Activated CD8-positive, alpha-beta T cell treated with anti-CD3 and anti-CD28 coated beads for 36 hours (primary cell): ENCODE measurements around the gene ZFP36L2. TPM values are rescaled to one million over a fixed set of nuclear protein-coding genes. Genes with fewer than 3 reads are reported as not detected.

Source experiments
- ATAC-seq: fragments of 200-7000 bp; cut with Tn5 transposase; one replicate; pipeline ENCODE4 v1.10.0; 2021; ENCODE audit warnings: mild to moderate bottlenecking, moderate library complexity
- CTCF ChIA-PET: fragments of 350-600 bp; sonication (Branson Sonifier 250); formaldehyde crosslinking; loops from one replicate; lab custom pipeline; 2021; ENCODE audit warnings: antibody characterized with exemption; lab: Charles Lee
- POLR2A ChIA-PET: fragments of 350-600 bp; sonication (Branson Sonifier 250); formaldehyde crosslinking; loops from one replicate; lab custom pipeline; 2021; ENCODE audit warnings: antibody characterized with exemption; lab: Charles Lee
- DNase-seq: peaks from one replicate; pipeline ENCODE4 v3.0.0-alpha.2; 2020
- H3K27ac Mint-ChIP-seq: one replicate; pipeline ENCODE4 v1.8.0; 2021; ENCODE audit warnings: mild to moderate bottlenecking, mixed read lengths
- H3K27me3 Mint-ChIP-seq: one replicate; pipeline ENCODE4 v1.8.0; 2021; ENCODE audit warnings: mixed read lengths
- H3K36me3 Mint-ChIP-seq: one replicate; pipeline ENCODE4 v1.8.0; 2021; ENCODE audit warnings: low read depth, mixed read lengths
- H3K4me1 Mint-ChIP-seq: one replicate; pipeline ENCODE4 v1.8.0; 2021; ENCODE audit warnings: low read depth, mixed read lengths
- H3K4me3 Mint-ChIP-seq: one replicate; pipeline ENCODE4 v1.8.0; 2021; ENCODE audit warnings: mild to moderate bottlenecking, moderate library complexity, mixed read lengths
- H3K9me3 Mint-ChIP-seq: one replicate; pipeline ENCODE4 v1.8.0; 2021; ENCODE audit warnings: mixed read lengths
- intact Hi-C: fragments of 100-400 bp; cut with micrococcal nuclease; formaldehyde crosslinking; loops from one replicate; pipeline ENCODE4 v1.10.0; 2022
- total RNA-seq, 2 experiments: library from RNA; stranded (reverse); gene quantifications; one replicate each; pipeline ENCODE4 v1.2.3, GENCODE V29; 2021
- TF ChIP-seq, protein P1 (sequence below): fragments of 200-600 bp; IDR thresholded peaks from one replicate; pipeline ENCODE4 v1.8.0; 2022; ENCODE audit warnings: antibody characterized with exemption, mild to moderate bottlenecking

ZFP36L2 gene
- total RNA-seq, 2 experiments from 2014 or later = 102 to 106 TPM

DNA sequence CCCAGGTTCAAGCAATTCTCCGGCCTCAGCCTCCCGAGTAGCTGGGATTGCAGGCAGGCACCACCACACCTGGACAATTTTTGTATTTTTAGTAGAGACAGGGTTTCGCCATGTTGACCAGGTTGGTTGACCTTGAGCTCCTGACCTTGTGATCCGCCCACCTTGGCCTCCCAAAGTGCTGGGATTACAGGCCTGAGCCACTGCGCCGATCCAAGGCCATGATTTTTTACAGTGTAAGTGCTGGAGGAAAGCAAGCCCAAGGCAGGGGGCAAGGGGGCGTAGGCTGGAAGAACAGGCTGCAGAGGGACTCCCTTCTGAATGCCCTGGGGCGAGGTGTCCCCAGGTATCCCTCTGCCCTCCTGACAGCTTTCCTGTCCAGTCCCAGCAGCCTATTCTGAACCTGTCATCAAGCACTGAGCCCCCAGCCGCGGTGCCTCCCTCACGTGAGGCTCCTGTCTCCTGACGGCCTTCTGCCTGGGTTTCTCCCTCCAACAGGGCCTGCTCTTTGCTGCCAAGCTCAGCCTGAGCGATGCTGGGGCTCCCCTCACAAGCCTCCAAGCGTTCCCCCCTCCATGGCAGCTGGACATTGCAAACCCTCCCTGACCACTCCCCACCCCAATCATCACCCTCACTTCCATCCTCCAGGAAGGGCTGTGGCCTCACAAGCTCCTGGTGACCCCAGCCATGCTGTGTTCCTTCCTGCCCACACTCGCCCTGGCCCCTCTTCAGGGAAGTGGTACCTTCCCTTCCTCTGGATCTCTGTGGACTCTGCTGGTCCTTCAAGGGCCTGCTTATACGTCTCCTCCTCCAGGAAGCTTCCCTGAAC lies 37.6 kb downstream of the ZFP36L2 start:
- DNase-seq = no peak
- no peaks in the 10 kb centered on the region for H3K9me3 Mint-ChIP-seq
- POLR2A ChIA-PET = interaction anchor here (0.6 to 3.3 kb wide), 5 partner anchors 14 to 51 kb away, joined by 3 to 12 read pairs (median 3); no protein-coding TSS in a partner anchor
- H3K4me1 Mint-ChIP-seq = peaks cover 63% of the 10 kb centered on the region
- CTCF ChIA-PET = interaction anchor here (1.0 to 1.3 kb wide), 2 partner anchors 14 to 24 kb away, joined by 3 read pairs; no protein-coding TSS in a partner anchor
- no peak for ATAC-seq
- TF ChIP-seq, protein P1, sequence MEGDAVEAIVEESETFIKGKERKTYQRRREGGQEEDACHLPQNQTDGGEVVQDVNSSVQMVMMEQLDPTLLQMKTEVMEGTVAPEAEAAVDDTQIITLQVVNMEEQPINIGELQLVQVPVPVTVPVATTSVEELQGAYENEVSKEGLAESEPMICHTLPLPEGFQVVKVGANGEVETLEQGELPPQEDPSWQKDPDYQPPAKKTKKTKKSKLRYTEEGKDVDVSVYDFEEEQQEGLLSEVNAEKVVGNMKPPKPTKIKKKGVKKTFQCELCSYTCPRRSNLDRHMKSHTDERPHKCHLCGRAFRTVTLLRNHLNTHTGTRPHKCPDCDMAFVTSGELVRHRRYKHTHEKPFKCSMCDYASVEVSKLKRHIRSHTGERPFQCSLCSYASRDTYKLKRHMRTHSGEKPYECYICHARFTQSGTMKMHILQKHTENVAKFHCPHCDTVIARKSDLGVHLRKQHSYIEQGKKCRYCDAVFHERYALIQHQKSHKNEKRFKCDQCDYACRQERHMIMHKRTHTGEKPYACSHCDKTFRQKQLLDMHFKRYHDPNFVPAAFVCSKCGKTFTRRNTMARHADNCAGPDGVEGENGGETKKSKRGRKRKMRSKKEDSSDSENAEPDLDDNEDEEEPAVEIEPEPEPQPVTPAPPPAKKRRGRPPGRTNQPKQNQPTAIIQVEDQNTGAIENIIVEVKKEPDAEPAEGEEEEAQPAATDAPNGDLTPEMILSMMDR = no peak
- no peak overlapping the region for H3K4me3 Mint-ChIP-seq
- no peaks in the 10 kb centered on the region for H3K36me3 Mint-ChIP-seq
- H3K27ac Mint-ChIP-seq = no peak overlapping the region
- H3K27me3 Mint-ChIP-seq = no peaks in the 10 kb centered on the region
- intact Hi-C loops = no loop called here

DNA sequence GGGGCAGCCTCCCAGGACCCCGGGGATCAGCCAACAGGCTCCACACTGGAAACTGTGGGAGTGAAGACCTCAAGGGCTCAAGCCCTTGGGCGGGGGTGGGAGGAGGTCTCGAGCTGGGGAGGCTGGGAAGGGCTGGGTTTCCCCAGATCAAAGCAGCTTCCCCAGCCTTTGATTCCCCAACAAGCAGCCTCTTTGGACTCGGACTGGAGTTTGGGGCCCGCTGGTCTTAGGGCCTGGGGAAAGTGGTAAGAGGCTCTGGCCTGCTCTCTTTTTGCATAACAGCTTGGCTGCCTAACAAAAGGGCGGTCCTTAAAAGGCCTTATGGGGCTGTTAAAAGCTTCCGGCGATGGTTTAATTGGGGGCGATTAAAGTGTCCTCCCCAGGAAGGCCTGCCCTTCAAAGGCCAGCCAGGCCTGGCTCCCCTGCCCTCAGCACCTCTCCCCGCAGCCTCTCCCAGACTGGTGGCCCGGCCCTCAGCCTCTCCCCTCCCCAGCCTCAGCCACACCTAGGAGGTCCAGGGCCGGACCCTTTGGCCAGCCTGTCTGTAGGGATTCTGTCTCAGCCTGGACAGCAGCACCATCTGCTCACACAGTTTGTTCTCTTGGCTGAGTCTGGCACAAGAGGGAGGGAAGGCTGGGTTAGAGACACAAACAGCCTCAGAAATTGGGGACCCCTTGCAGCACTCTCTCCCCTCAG lies 39.6 kb downstream of the ZFP36L2 start:
- ATAC-seq = no peak
- TF ChIP-seq, protein P1 = no peak
- Mint-ChIP-seq H3K9me3 (no peaks in the 10 kb centered on the region), H3K4me3 (no peak overlapping the region), H3K27me3 (no peaks in the 10 kb centered on the region), H3K4me1 (peaks cover 46% of the 10 kb centered on the region), H3K36me3 (no peaks in the 10 kb centered on the region), H3K27ac (no peak overlapping the region)
- POLR2A ChIA-PET = interaction anchor here (1.0 to 2.0 kb wide), 4 partner anchors 9 to 16 kb away, joined by 3 to 9 read pairs (median 3); no protein-coding TSS in a partner anchor
- intact Hi-C loops = no loop called here
- CTCF ChIA-PET = interaction anchor here (0.6 to 0.8 kb wide), 4 partner anchors 9 to 60 kb away, joined by 3 to 4 read pairs (median 3); no protein-coding TSS in a partner anchor
- DNase-seq = no peak

DNA sequence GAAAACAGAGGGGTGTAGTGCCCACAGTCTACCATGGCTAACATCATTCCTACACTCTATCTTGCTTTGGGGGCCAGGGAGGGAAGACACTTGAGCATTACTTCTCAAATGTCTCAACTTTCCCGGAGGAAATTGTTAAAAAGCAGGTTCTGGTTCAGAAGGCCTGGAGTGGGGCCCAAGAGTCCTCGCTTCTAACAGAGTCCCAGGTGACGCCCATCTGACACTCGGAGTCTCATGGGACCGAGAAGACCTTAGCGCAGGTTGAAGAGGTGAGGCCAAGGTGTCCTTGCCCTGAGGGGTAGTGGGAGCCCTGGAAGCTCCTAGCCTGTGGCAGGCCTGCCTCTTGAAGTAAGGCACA lies 40.1 kb downstream of the ZFP36L2 start:
- POLR2A ChIA-PET = interaction anchor here (1.0 to 2.0 kb wide), 3 partner anchors 9 to 16 kb away, joined by 3 to 9 read pairs (median 3); no protein-coding TSS in a partner anchor
- intact Hi-C loops = no loop called here
- no peaks in the 10 kb centered on the region for H3K9me3 Mint-ChIP-seq
- H3K27ac Mint-ChIP-seq = no peak overlapping the region
- TF ChIP-seq, protein P1 = no peak
- no peak for ATAC-seq
- CTCF ChIA-PET = interaction anchor here (0.7 to 0.8 kb wide), 2 partner anchors 9 to 60 kb away, joined by 3 to 4 read pairs; no protein-coding TSS in a partner anchor
- H3K4me1 Mint-ChIP-seq = peaks cover 45% of the 10 kb centered on the region
- no peak for DNase-seq
- no peaks in the 10 kb centered on the region for H3K36me3 Mint-ChIP-seq
- no peaks in the 10 kb centered on the region for H3K27me3 Mint-ChIP-seq
- H3K4me3 Mint-ChIP-seq = no peak overlapping the region

DNA sequence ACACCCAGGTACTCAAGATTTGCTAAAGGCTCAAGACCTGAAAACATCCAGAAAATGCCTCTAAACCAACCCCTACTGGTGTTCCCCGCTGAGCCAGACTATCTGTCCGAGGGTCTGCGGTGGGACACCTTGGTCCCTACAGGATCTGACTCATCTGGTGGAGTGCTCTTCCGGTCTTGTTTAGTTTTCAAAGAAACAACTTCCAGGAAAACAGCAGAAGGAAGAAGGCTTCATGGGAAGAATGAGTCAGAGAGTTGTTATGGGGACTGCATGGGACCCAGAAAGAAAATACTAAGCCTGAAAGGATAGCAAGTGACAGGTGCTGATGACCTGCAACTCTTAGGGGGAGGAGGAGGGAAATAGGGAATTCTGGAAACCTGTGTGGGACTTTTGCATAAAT lies 41.3 kb downstream of the ZFP36L2 start:
- no peak overlapping the region for H3K4me3 Mint-ChIP-seq
- ChIA-PET CTCF (no interaction called here), POLR2A (interaction anchor here (1.0 to 2.6 kb wide), 3 partner anchors 10 to 11 kb away, joined by 3 to 9 read pairs (median 9); no protein-coding TSS in a partner anchor)
- ATAC-seq (no peak), DNase-seq (no peak)
- peaks cover 50% of the 10 kb centered on the region for H3K4me1 Mint-ChIP-seq
- H3K27me3 Mint-ChIP-seq = no peaks in the 10 kb centered on the region
- H3K27ac Mint-ChIP-seq = no peak overlapping the region
- H3K9me3 Mint-ChIP-seq = no peaks in the 10 kb centered on the region
- no peaks in the 10 kb centered on the region for H3K36me3 Mint-ChIP-seq
- TF ChIP-seq, protein P1 = no peak
- intact Hi-C loops = no loop called here
